ENCODE measurements around the gene DNAJB6.

The DNAJB6 gene

DNA sequence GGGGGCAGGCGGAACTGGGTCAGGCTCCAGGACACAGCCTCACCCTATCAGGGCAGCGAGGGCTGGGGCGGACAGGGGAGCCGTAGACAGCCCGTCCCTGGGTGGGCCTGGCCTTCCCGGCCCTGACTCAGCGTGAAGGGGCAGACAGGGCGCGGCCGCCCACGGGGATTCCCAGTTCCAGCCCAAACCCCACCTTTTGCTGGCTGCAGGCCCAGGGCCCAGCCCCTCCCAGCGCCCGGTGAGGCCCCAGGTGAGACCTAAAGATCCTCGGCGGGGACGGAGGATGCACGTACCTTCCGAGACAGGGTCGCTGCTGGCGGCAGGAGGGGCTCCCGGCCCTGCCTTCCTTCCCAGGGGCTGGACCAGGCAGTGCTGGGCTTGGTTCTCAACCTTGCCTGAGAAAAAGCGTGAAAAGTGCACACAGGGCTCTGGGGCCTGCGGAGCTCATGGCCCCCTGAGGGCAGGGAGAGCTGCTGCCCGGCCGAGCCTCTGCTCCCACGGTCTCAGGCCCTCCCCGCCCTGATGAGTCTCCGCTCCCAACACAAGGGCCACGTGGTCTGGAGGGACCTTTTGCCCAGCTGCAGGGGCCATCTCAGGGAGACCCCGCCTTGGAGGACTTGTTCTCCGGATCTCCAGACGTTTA lies 43.9 kb upstream of the DNAJB6 start:
- no peaks in the 10 kb centered on the region for H3K27me3 ChIP-seq (ENCODE audit: control insufficient read depth in 3 of 3, insufficient read depth in 3 of 3, low read depth in 1 of 3, low read length in 3 of 3)
- no peak overlapping the region for H3K23ac ChIP-seq (ENCODE audit: low read depth, low read length, poor library complexity)
- peaks cover 0 to 4% of the 10 kb centered on the region in 2 donors for H3K9me3 ChIP-seq (replicated peaks in 1 of 2; ENCODE audit: control insufficient read depth in 2 of 2, insufficient read depth in 1 of 2, low read depth in 1 of 2, low read length in 2 of 2)
- no peak overlapping the region for H3K4ac ChIP-seq (ENCODE audit: low read length)
- no peaks in the 10 kb centered on the region for H3K36me3 ChIP-seq (replicated peaks in 1 of 2; ENCODE audit: control insufficient read depth in 2 of 2, insufficient read depth in 2 of 2, low read length in 2 of 2)
- H3K18ac ChIP-seq (ENCODE audit: low read length): peak overlapping the region; percentile 80
- no peak overlapping the region for H3K4me3 ChIP-seq (ENCODE audit: low read length in 2 of 2)
- no peak overlapping the region for H3K4me2 ChIP-seq (ENCODE audit: insufficient read depth, low read length, poor library complexity, severe bottlenecking)
- DNase-seq (ENCODE audit: low spot score): no peak
- H3K27ac ChIP-seq (replicated peaks; ENCODE audit: low read length): no peak overlapping the region
- H4K8ac ChIP-seq (ENCODE audit: low read depth, low read length): no peak overlapping the region
- H3K4me1 ChIP-seq (ENCODE audit: control insufficient read depth in 2 of 2, insufficient read depth in 1 of 2, low read depth in 1 of 2, low read length in 2 of 2): no peaks in the 10 kb centered on the region
- H2BK15ac ChIP-seq (ENCODE audit: low read length): no peak overlapping the region
- no peak overlapping the region for H3K9ac ChIP-seq (ENCODE audit: low read depth, low read length, poor library complexity)
- peak overlapping the region; percentile 29 for H2AFZ ChIP-seq (ENCODE audit: low read length)
- peak overlapping the region; percentile 87 for H2BK5ac ChIP-seq (ENCODE audit: low read length)
- no peaks in the 10 kb centered on the region for H3K79me1 ChIP-seq (ENCODE audit: low read depth, low read length)
- peak overlapping the region; percentile 71 for H3K14ac ChIP-seq (ENCODE audit: low read length)
- no peak overlapping the region for H2BK12ac ChIP-seq (ENCODE audit: low read length)
- WGBS, 2 donors (ENCODE audit: extremely low coverage in 2 of 2, insufficient read length in 2 of 2, insufficient replicate concordance in 1 of 2): no CpG with 5 or more reads among the region's 32 CpGs
- peak overlapping the region; percentile 18 for H2BK120ac ChIP-seq (ENCODE audit: low read depth, low read length)
- H2AK5ac ChIP-seq (ENCODE audit: low read depth, low read length): peak overlapping the region; percentile 68
- no peak overlapping the region for H4K91ac ChIP-seq (ENCODE audit: low read depth, low read length, poor library complexity)

- H3K23ac ChIP-seq (ENCODE audit: low read depth, low read length, poor library complexity): no peak overlapping the region
- H2BK120ac ChIP-seq (ENCODE audit: low read depth, low read length): no peak overlapping the region
- H3K9ac ChIP-seq (ENCODE audit: low read depth, low read length, poor library complexity): no peak overlapping the region
- no peak overlapping the region for H4K8ac ChIP-seq (ENCODE audit: low read depth, low read length)
- H2AFZ ChIP-seq (ENCODE audit: low read length): peak overlapping the region; percentile 29
- no peak overlapping the region for H3K27ac ChIP-seq (replicated peaks; ENCODE audit: low read length)
- H3K14ac ChIP-seq (ENCODE audit: low read length): no peak overlapping the region
- H3K4me3 ChIP-seq (ENCODE audit: low read length in 2 of 2): no peak overlapping the region
- no peaks in the 10 kb centered on the region for H3K36me3 ChIP-seq (replicated peaks in 1 of 2; ENCODE audit: control insufficient read depth in 2 of 2, insufficient read depth in 2 of 2, low read length in 2 of 2)
- H3K27me3 ChIP-seq (ENCODE audit: control insufficient read depth in 3 of 3, insufficient read depth in 3 of 3, low read depth in 1 of 3, low read length in 3 of 3): no peaks in the 10 kb centered on the region
- H2BK15ac ChIP-seq (ENCODE audit: low read length): no peak overlapping the region
- H3K4me1 ChIP-seq (ENCODE audit: control insufficient read depth in 2 of 2, insufficient read depth in 1 of 2, low read depth in 1 of 2, low read length in 2 of 2): no peaks in the 10 kb centered on the region
- H3K4ac ChIP-seq (ENCODE audit: low read length): no peak overlapping the region
- H4K91ac ChIP-seq (ENCODE audit: low read depth, low read length, poor library complexity): no peak overlapping the region
- H3K9me3 ChIP-seq (replicated peaks in 1 of 2; ENCODE audit: control insufficient read depth in 2 of 2, insufficient read depth in 1 of 2, low read depth in 1 of 2, low read length in 2 of 2): peaks cover 0 to 4% of the 10 kb centered on the region in 2 donors
- H3K18ac ChIP-seq (ENCODE audit: low read length): no peak overlapping the region
- H2BK12ac ChIP-seq (ENCODE audit: low read length): no peak overlapping the region
- no CpG with 5 or more reads among the region's 13 CpGs for WGBS, 2 donors (ENCODE audit: extremely low coverage in 2 of 2, insufficient read length in 2 of 2, insufficient replicate concordance in 1 of 2)
- DNase-seq (ENCODE audit: low spot score): no peak
- no peaks in the 10 kb centered on the region for H3K79me1 ChIP-seq (ENCODE audit: low read depth, low read length)
- H2AK5ac ChIP-seq (ENCODE audit: low read depth, low read length): no peak overlapping the region
- no peak overlapping the region for H2BK5ac ChIP-seq (ENCODE audit: low read length)
- H3K4me2 ChIP-seq (ENCODE audit: insufficient read depth, low read length, poor library complexity, severe bottlenecking): no peak overlapping the region
Measured at GRCh38 chr7:157293413-157293788, 43.4 kb upstream of the DNAJB6 start.

DNA sequence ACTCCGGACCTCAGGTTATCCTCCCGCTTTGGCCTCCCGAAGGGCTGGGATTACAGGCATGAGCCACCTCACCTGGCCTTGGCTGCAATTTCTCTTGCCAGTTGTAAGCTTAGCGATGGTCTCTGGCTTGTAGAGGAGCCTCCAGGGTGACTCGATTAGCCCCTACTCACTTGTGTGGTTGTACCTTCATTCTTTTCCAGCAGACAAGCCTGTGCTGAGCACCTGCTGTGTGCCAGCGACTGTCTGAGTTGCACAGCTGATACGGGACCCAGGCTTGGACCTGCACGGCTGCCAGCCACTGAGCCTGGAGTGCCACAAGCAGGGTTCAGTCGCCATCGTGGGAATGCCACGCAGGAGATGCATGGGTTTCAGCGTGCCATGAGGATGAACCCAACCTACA lies 42.0 kb upstream of the DNAJB6 start:
- H3K79me1 ChIP-seq (ENCODE audit: low read depth, low read length): no peaks in the 10 kb centered on the region
- H2BK15ac ChIP-seq (ENCODE audit: low read length): peak overlapping the region; percentile 38
- no peak overlapping the region for H3K9ac ChIP-seq (ENCODE audit: low read depth, low read length, poor library complexity)
- no CpG with 5 or more reads among the region's 12 CpGs for WGBS, 2 donors (ENCODE audit: extremely low coverage in 2 of 2, insufficient read length in 2 of 2, insufficient replicate concordance in 1 of 2)
- no peak overlapping the region for H2BK5ac ChIP-seq (ENCODE audit: low read length)
- no peak overlapping the region for H2AK5ac ChIP-seq (ENCODE audit: low read depth, low read length)
- peaks cover 0 to 6% (median 0%) of the 10 kb centered on the region in 3 experiments for H3K27me3 ChIP-seq (ENCODE audit: control insufficient read depth in 3 of 3, insufficient read depth in 3 of 3, low read depth in 1 of 3, low read length in 3 of 3)
- H3K18ac ChIP-seq (ENCODE audit: low read length): peak overlapping the region; percentile 70
- no peak overlapping the region for H2BK120ac ChIP-seq (ENCODE audit: low read depth, low read length)
- H4K91ac ChIP-seq (ENCODE audit: low read depth, low read length, poor library complexity): no peak overlapping the region
- no peak overlapping the region for H3K4ac ChIP-seq (ENCODE audit: low read length)
- H3K36me3 ChIP-seq (replicated peaks in 1 of 2; ENCODE audit: control insufficient read depth in 2 of 2, insufficient read depth in 2 of 2, low read length in 2 of 2): peaks cover 0 to 4% of the 10 kb centered on the region in 2 donors
- no peak overlapping the region for H3K23ac ChIP-seq (ENCODE audit: low read depth, low read length, poor library complexity)
- peak overlapping the region; percentile 29 for H4K8ac ChIP-seq (ENCODE audit: low read depth, low read length)
- H2BK12ac ChIP-seq (ENCODE audit: low read length): no peak overlapping the region
- H3K4me3 ChIP-seq (ENCODE audit: low read length in 2 of 2): no peak overlapping the region
- DNase-seq (ENCODE audit: low spot score): no peak
- H3K4me2 ChIP-seq (ENCODE audit: insufficient read depth, low read length, poor library complexity, severe bottlenecking): no peak overlapping the region
- no peak overlapping the region for H2AFZ ChIP-seq (ENCODE audit: low read length)
- H3K9me3 ChIP-seq (replicated peaks in 1 of 2; ENCODE audit: control insufficient read depth in 2 of 2, insufficient read depth in 1 of 2, low read depth in 1 of 2, low read length in 2 of 2): peaks cover 0 to 9% of the 10 kb centered on the region in 2 donors
- H3K14ac ChIP-seq (ENCODE audit: low read length): no peak overlapping the region
- no peak overlapping the region for H3K27ac ChIP-seq (replicated peaks; ENCODE audit: low read length)
- peaks cover 0 to 5% of the 10 kb centered on the region in 2 donors for H3K4me1 ChIP-seq (ENCODE audit: control insufficient read depth in 2 of 2, insufficient read depth in 1 of 2, low read depth in 1 of 2, low read length in 2 of 2)

DNA sequence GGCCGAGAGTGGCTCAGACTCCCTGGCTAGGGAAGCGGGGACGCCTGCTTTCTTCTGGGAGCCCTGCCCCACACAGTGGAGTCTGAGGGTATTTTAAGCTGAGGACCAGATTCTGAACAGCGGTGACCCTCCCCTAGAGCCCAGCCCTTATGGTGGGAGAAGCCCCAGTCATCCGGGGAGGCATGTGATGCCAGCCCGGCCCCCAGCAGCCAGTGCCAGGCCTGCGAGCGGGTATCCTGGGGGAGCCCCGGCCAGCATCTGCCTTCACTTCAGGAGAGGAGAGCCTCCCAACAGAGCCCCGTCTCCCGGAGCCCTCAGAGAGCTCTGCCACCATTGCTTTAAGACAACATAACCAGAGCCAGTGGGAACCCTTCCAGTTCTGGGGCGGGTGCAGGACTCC lies 41.5 kb upstream of the DNAJB6 start:
- Histone ChIP-seq H4K91ac (ENCODE audit: low read depth, low read length, poor library complexity) (no peak overlapping the region), H4K8ac (ENCODE audit: low read depth, low read length) (no peak overlapping the region), H3K23ac (ENCODE audit: low read depth, low read length, poor library complexity) (no peak overlapping the region), H2BK12ac (ENCODE audit: low read length) (no peak overlapping the region), H3K18ac (ENCODE audit: low read length) (no peak overlapping the region), H2AFZ (ENCODE audit: low read length) (no peak overlapping the region), H3K27ac (replicated peaks; ENCODE audit: low read length) (no peak overlapping the region), H3K9me3 (replicated peaks in 1 of 2; ENCODE audit: control insufficient read depth in 2 of 2, insufficient read depth in 1 of 2, low read depth in 1 of 2, low read length in 2 of 2) (peaks cover 0 to 9% of the 10 kb centered on the region in 2 donors), H3K4me1 (ENCODE audit: control insufficient read depth in 2 of 2, insufficient read depth in 1 of 2, low read depth in 1 of 2, low read length in 2 of 2) (peaks cover 0 to 5% of the 10 kb centered on the region in 2 donors), H3K36me3 (replicated peaks in 1 of 2; ENCODE audit: control insufficient read depth in 2 of 2, insufficient read depth in 2 of 2, low read length in 2 of 2) (peaks cover 0 to 4% of the 10 kb centered on the region in 2 donors), H3K4me2 (ENCODE audit: insufficient read depth, low read length, poor library complexity, severe bottlenecking) (peak overlapping the region; percentile 18), H3K4ac (ENCODE audit: low read length) (no peak overlapping the region), H3K79me1 (ENCODE audit: low read depth, low read length) (no peaks in the 10 kb centered on the region), H3K4me3 (ENCODE audit: low read length in 2 of 2) (no peak overlapping the region), H2BK120ac (ENCODE audit: low read depth, low read length) (no peak overlapping the region), H2BK15ac (ENCODE audit: low read length) (peak overlapping the region; percentile 38), H2BK5ac (ENCODE audit: low read length) (no peak overlapping the region), H3K9ac (ENCODE audit: low read depth, low read length, poor library complexity) (no peak overlapping the region), H2AK5ac (ENCODE audit: low read depth, low read length) (no peak overlapping the region), H3K27me3 (ENCODE audit: control insufficient read depth in 3 of 3, insufficient read depth in 3 of 3, low read depth in 1 of 3, low read length in 3 of 3) (peaks cover 0 to 6% (median 0%) of the 10 kb centered on the region in 3 experiments), H3K14ac (ENCODE audit: low read length) (no peak overlapping the region)
- WGBS, 2 donors (ENCODE audit: extremely low coverage in 2 of 2, insufficient read length in 2 of 2, insufficient replicate concordance in 1 of 2): no CpG with 5 or more reads among the region's 12 CpGs
- DNase-seq (ENCODE audit: low spot score): no peak

Measured in neuronal stem cell (in vitro differentiated cells).